ENCODE measurements around the gene IFT122. TPM values are rescaled to one million over a fixed set of nuclear protein-coding genes. Genes with fewer than 3 reads are reported as not detected.

The IFT122 gene
- total RNA-seq, 1 donor from 2014 or later: 9.1 TPM

- Histone ChIP-seq H3K27me3 (ENCODE audit: control insufficient read depth, insufficient read depth, low read length) (no peaks in the 10 kb centered on the region), H3K4me3 (ENCODE audit: low read depth, low read length) (no peak overlapping the region), H3K36me3 (ENCODE audit: control insufficient read depth, insufficient read depth, low read length) (no peaks in the 10 kb centered on the region)
- no peak for DNase-seq (ENCODE audit: low read depth)
- no peak for TF ChIP-seq CTCF (IDR thresholded peaks at IDR 0.05; ENCODE audit: insufficient read depth, low read length, poor library complexity, severe bottlenecking)
Observed at GRCh38 chr3:129505341-129505740, 65.3 kb downstream of the IFT122 start.

GRCh38 chr3:129506231-129506742 is 66.3 kb downstream of the IFT122 start:
- TF ChIP-seq CTCF (IDR thresholded peaks at IDR 0.05; ENCODE audit: insufficient read depth, low read length, poor library complexity, severe bottlenecking): no peak
- DNase-seq (ENCODE audit: low read depth): no peak
- no peak overlapping the region for H3K4me3 ChIP-seq (ENCODE audit: low read depth, low read length)
- H3K36me3 ChIP-seq (ENCODE audit: control insufficient read depth, insufficient read depth, low read length): no peaks in the 10 kb centered on the region
- no peaks in the 10 kb centered on the region for H3K27me3 ChIP-seq (ENCODE audit: control insufficient read depth, insufficient read depth, low read length)

GRCh38 chr3:129507181-129507831 is 67.3 kb downstream of the IFT122 start:
- H3K36me3 ChIP-seq (ENCODE audit: control insufficient read depth, insufficient read depth, low read length): no peaks in the 10 kb centered on the region
- H3K4me3 ChIP-seq (ENCODE audit: low read depth, low read length): no peak overlapping the region
- H3K27me3 ChIP-seq (ENCODE audit: control insufficient read depth, insufficient read depth, low read length): no peaks in the 10 kb centered on the region
- TF ChIP-seq CTCF (IDR thresholded peaks at IDR 0.05; ENCODE audit: insufficient read depth, low read length, poor library complexity, severe bottlenecking): no peak
- no peak for DNase-seq (ENCODE audit: low read depth)

GRCh38 chr3:129512595-129512994 is 72.6 kb downstream of the IFT122 start:
- H3K27me3 ChIP-seq (ENCODE audit: control insufficient read depth, insufficient read depth, low read length): no peaks in the 10 kb centered on the region
- TF ChIP-seq CTCF (IDR thresholded peaks at IDR 0.05; ENCODE audit: insufficient read depth, low read length, poor library complexity, severe bottlenecking): no peak
- DNase-seq (ENCODE audit: low read depth): no peak
- H3K36me3 ChIP-seq (ENCODE audit: control insufficient read depth, insufficient read depth, low read length): no peaks in the 10 kb centered on the region
- H3K4me3 ChIP-seq (ENCODE audit: low read depth, low read length): no peak overlapping the region

- no peaks in the 10 kb centered on the region for H3K27me3 ChIP-seq (ENCODE audit: control insufficient read depth, insufficient read depth, low read length)
- H3K4me3 ChIP-seq (ENCODE audit: low read depth, low read length): no peak overlapping the region
- no peak for DNase-seq (ENCODE audit: low read depth)
- H3K36me3 ChIP-seq (ENCODE audit: control insufficient read depth, insufficient read depth, low read length): no peaks in the 10 kb centered on the region
- TF ChIP-seq CTCF (IDR thresholded peaks at IDR 0.05; ENCODE audit: insufficient read depth, low read length, poor library complexity, severe bottlenecking): no peak
Observed at GRCh38 chr3:129513705-129514104, 73.7 kb downstream of the IFT122 start.

GRCh38 chr3:129514110-129514509 is 74.1 kb downstream of the IFT122 start:
- Histone ChIP-seq H3K27me3 (ENCODE audit: control insufficient read depth, insufficient read depth, low read length) (no peaks in the 10 kb centered on the region), H3K4me3 (ENCODE audit: low read depth, low read length) (no peak overlapping the region), H3K36me3 (ENCODE audit: control insufficient read depth, insufficient read depth, low read length) (no peaks in the 10 kb centered on the region)
- no peak for DNase-seq (ENCODE audit: low read depth)
- no peak for TF ChIP-seq CTCF (IDR thresholded peaks at IDR 0.05; ENCODE audit: insufficient read depth, low read length, poor library complexity, severe bottlenecking)
